ENCODE measurements around the gene ITGAV. TPM values are rescaled to one million over a fixed set of nuclear protein-coding genes. Genes with fewer than 3 reads are reported as not detected.

ITGAV gene
- total RNA-seq, 1 donor from 2014 or later: 72.8 TPM

DNA sequence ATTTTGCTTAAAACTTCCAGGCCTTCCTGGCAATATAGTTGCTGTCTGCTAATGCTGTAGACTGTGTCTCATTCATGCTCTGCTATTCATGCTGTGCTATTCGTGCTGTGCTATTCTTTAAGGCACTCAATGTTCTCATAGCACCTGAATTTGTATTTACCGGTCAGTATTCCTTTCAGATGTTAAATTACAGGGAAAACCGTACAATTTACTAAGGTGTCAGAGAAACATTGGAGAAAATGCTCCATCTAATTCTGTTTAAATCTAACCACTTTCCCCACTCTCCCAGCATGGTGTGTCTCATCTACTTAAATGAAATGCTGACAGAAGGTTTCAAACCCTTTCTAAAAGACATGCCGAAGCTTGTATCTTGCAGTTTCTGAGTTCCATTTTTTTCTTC lies 129.0 kb downstream of the ITGAV start:
- TF ChIP-seq, protein P1, sequence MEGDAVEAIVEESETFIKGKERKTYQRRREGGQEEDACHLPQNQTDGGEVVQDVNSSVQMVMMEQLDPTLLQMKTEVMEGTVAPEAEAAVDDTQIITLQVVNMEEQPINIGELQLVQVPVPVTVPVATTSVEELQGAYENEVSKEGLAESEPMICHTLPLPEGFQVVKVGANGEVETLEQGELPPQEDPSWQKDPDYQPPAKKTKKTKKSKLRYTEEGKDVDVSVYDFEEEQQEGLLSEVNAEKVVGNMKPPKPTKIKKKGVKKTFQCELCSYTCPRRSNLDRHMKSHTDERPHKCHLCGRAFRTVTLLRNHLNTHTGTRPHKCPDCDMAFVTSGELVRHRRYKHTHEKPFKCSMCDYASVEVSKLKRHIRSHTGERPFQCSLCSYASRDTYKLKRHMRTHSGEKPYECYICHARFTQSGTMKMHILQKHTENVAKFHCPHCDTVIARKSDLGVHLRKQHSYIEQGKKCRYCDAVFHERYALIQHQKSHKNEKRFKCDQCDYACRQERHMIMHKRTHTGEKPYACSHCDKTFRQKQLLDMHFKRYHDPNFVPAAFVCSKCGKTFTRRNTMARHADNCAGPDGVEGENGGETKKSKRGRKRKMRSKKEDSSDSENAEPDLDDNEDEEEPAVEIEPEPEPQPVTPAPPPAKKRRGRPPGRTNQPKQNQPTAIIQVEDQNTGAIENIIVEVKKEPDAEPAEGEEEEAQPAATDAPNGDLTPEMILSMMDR (IDR thresholded peaks at IDR 0.05): no peak
- no peak for TF ChIP-seq EZH2 (IDR thresholded peaks at IDR 0.05)
- H3K9me3 Mint-ChIP-seq: peaks cover 7% of the 10 kb centered on the region
- H3K9ac ChIP-seq: no peak overlapping the region
- H3K27me3 Mint-ChIP-seq (ENCODE audit: insufficient read depth, low read depth): no peaks in the 10 kb centered on the region
- peaks cover 46% of the 10 kb centered on the region for H3K4me1 ChIP-seq
- peaks cover 31% of the 10 kb centered on the region for H3F3A ChIP-seq (ENCODE audit: low read depth)
- H3K4me1 Mint-ChIP-seq: peaks cover 58% of the 10 kb centered on the region
- peak overlapping the region; percentile 75 for H3K27ac Mint-ChIP-seq
- H3K27me3 ChIP-seq: no peaks in the 10 kb centered on the region
- DNase-seq (ENCODE audit: low spot score): peak; percentile 44
- H4K20me1 ChIP-seq (ENCODE audit: low read depth): no peaks in the 10 kb centered on the region
- peak overlapping the region; percentile 73 for H3K4me3 Mint-ChIP-seq
- peak overlapping the region; percentile 82 for H3K27ac ChIP-seq
- peaks cover 14% of the 10 kb centered on the region for H3K36me3 Mint-ChIP-seq
- peaks cover 7% of the 10 kb centered on the region for H3K79me2 ChIP-seq (ENCODE audit: low read depth)
- peak overlapping the region; percentile 26 for H3K4me3 ChIP-seq
- H3K9me3 ChIP-seq (ENCODE audit: low read depth): no peaks in the 10 kb centered on the region
- peak overlapping the region; percentile 67 for H3K4me2 ChIP-seq
- no peak overlapping the region for H2AFZ ChIP-seq (replicated peaks)
- no peaks in the 10 kb centered on the region for H3K36me3 ChIP-seq

DNA sequence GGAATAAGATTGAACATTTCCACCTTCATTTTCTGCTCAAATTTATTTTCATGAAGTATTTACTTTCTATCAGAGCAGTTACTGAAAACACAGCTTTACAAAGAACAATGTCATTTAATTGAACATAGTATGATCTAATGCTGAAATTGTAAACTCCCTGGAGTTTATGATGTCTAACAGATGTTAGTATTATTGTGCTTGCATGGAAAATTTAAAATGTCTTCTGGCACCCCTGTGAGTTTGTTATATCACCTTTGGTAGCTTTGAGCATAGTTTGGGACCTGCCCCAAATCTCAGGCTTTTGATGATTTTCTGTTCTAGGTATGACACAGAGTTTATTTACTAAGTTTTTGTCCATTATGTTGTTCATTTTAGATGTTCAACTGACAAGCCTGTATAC lies 132.1 kb downstream of the ITGAV start:
- peaks cover 39% of the 10 kb centered on the region for H3F3A ChIP-seq (ENCODE audit: low read depth)
- Mint-ChIP-seq H3K27me3 (ENCODE audit: insufficient read depth, low read depth) (no peaks in the 10 kb centered on the region), H3K4me1 (peaks cover 44% of the 10 kb centered on the region), H3K27ac (no peak overlapping the region), H3K9me3 (peaks cover 16% of the 10 kb centered on the region), H3K4me3 (no peak overlapping the region), H3K36me3 (peaks cover 27% of the 10 kb centered on the region)
- no peak overlapping the region for H3K27ac ChIP-seq
- H3K9me3 ChIP-seq (ENCODE audit: low read depth): no peaks in the 10 kb centered on the region
- no peak for DNase-seq (ENCODE audit: low spot score)
- TF ChIP-seq EZH2phosphoT487 (IDR thresholded peaks at IDR 0.05) (no peak), EZH2 (IDR thresholded peaks at IDR 0.05) (no peak)
- TF ChIP-seq, protein P1 (IDR thresholded peaks at IDR 0.05): no peak
- H4K20me1 ChIP-seq (ENCODE audit: low read depth): no peaks in the 10 kb centered on the region
- H3K27me3 ChIP-seq: no peaks in the 10 kb centered on the region
- no peak overlapping the region for H3K4me2 ChIP-seq
- no peaks in the 10 kb centered on the region for H3K36me3 ChIP-seq
- peaks cover 7% of the 10 kb centered on the region for H3K79me2 ChIP-seq (ENCODE audit: low read depth)
- no peak overlapping the region for H3K9ac ChIP-seq
- no peak overlapping the region for H2AFZ ChIP-seq (replicated peaks)
- H3K4me3 ChIP-seq: no peak overlapping the region
- peaks cover 47% of the 10 kb centered on the region for H3K4me1 ChIP-seq

DNA sequence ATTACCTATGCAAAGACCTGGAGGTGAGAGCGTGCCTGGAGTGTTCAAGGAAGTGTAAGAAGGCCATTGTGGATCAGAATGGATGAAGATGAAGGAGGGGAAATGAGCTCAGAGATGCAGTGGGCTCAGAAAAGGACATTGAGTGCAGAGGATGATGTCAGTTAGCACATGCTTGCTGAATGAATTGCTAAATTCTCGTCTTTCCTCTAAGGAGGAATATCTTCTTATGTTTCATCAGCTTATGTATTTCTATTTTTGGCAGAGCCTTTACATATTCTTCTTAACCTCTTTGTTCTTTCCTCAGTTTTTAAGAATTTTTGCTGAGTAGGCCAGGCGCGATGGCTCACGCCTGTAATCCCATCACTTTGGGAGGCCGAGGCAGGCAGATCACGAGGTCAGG lies 134.9 kb downstream of the ITGAV start:
- Mint-ChIP-seq H3K9me3 (peaks cover 17% of the 10 kb centered on the region), H3K27me3 (ENCODE audit: insufficient read depth, low read depth) (no peaks in the 10 kb centered on the region), H3K4me1 (peaks cover 26% of the 10 kb centered on the region), H3K4me3 (no peak overlapping the region), H3K36me3 (peaks cover 34% of the 10 kb centered on the region), H3K27ac (no peak overlapping the region)
- Histone ChIP-seq H3K4me3 (no peak overlapping the region), H3K27me3 (no peaks in the 10 kb centered on the region), H3K9me3 (ENCODE audit: low read depth) (no peaks in the 10 kb centered on the region), H4K20me1 (ENCODE audit: low read depth) (no peaks in the 10 kb centered on the region), H3K4me2 (no peak overlapping the region), H3K9ac (no peak overlapping the region), H3F3A (ENCODE audit: low read depth) (peaks cover 12% of the 10 kb centered on the region), H3K4me1 (peaks cover 31% of the 10 kb centered on the region), H3K36me3 (no peaks in the 10 kb centered on the region), H2AFZ (replicated peaks) (no peak overlapping the region), H3K27ac (no peak overlapping the region), H3K79me2 (ENCODE audit: low read depth) (peaks cover 7% of the 10 kb centered on the region)
- TF ChIP-seq EZH2phosphoT487 (IDR thresholded peaks at IDR 0.05) (no peak), EZH2 (IDR thresholded peaks at IDR 0.05) (no peak)
- TF ChIP-seq, protein P1 (IDR thresholded peaks at IDR 0.05): no peak
- no peak for DNase-seq (ENCODE audit: low spot score)
